DND-41 (cell line): Measurements from ENCODE around the gene NNMT.

Source experiments
- EZH2 ChIP-seq: IDR thresholded peaks from 3 replicates; pipeline ENCODE4 v1.6.1; 2012; ENCODE audit warnings: borderline replicate concordance, low read depth, mild to moderate bottlenecking, moderate library complexity, low read length, inconsistent platforms; ENCODE audit not compliant: severe bottlenecking
- TF ChIP-seq, protein P1 (sequence below): IDR thresholded peaks from 2 replicates; pipeline ENCODE4 v1.5.1; 2012; ENCODE audit warnings: borderline replicate concordance, low read length, moderate library complexity, mild to moderate bottlenecking; ENCODE audit not compliant: poor library complexity, severe bottlenecking; ENCODE audit errors: extremely low read depth

DNA sequence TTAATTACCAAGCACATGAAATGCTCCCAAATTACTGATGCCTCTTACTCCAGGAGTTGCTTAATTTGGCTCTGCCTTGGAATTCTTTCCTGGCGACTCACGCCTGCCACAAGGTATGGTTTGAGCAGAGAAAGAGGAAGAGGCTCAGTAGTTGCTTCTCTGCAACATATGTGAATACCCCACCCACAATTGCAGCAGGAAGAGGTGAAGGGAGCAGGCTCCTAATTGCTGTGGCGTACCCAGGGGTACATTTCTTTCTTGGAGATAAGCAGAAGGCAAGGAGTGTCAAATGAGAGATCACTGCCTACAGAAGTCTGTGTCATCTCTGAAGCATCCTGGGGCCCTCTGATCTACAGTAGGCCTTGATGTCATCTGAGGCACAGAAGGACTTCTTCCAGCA is 10.6 kb upstream of the NNMT start:
- TF ChIP-seq, protein P1, sequence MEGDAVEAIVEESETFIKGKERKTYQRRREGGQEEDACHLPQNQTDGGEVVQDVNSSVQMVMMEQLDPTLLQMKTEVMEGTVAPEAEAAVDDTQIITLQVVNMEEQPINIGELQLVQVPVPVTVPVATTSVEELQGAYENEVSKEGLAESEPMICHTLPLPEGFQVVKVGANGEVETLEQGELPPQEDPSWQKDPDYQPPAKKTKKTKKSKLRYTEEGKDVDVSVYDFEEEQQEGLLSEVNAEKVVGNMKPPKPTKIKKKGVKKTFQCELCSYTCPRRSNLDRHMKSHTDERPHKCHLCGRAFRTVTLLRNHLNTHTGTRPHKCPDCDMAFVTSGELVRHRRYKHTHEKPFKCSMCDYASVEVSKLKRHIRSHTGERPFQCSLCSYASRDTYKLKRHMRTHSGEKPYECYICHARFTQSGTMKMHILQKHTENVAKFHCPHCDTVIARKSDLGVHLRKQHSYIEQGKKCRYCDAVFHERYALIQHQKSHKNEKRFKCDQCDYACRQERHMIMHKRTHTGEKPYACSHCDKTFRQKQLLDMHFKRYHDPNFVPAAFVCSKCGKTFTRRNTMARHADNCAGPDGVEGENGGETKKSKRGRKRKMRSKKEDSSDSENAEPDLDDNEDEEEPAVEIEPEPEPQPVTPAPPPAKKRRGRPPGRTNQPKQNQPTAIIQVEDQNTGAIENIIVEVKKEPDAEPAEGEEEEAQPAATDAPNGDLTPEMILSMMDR = no peak
- no peak for TF ChIP-seq EZH2
